ENCODE results near the gene ADCY3. TPM values are rescaled to one million over a fixed set of nuclear protein-coding genes. Genes with fewer than 3 reads are reported as not detected.

ADCY3 gene
- polyA plus RNA-seq, 1 donor (not counting 4 experiments of a cell fraction or from before 2014, with no cell fraction given): 33.2 TPM

DNA sequence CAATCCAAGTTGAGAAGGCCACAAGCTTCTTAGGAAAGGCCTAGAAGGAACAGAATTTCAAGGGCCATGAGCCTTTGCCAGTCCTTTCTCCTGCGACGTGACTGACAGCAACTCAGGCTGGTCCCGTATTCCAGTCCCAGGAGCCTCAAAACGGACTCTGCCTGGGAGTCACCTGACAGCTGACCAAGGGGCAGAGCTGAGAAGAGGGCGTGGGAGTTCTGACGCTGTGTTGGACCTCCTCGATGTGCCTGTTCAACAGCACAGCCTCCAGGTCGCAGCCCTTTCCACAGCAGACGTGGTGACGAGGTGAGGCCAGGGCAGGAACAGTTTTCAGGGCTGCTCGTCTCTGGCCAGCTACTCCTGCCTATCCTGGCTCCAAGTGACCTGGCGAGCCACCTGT, 89.3 kb downstream of the ADCY3 start:
- no peak overlapping the region for H2AFZ ChIP-seq (ENCODE audit: control insufficient read depth, low read length)
- H3K79me2 ChIP-seq (ENCODE audit: control insufficient read depth, insufficient read depth, low read length): no peaks in the 10 kb centered on the region
- DNase-seq (ENCODE audit: low read depth, low spot score): no peak
- H3K9me1 ChIP-seq (ENCODE audit: control insufficient read depth, extremely low read depth, insufficient read depth, low read length): no peaks in the 10 kb centered on the region
- H3K4me1 ChIP-seq (ENCODE audit: control insufficient read depth, extremely low read depth, insufficient read depth, low read length): peaks cover 4% of the 10 kb centered on the region
- FAIRE-seq: no peak
- H3K36me3 ChIP-seq (ENCODE audit: control insufficient read depth in 2 of 2, extremely low read depth in 1 of 2, insufficient read depth in 2 of 2, low read length in 2 of 2): peaks cover 4 to 10% of the 10 kb centered on the region in 2 experiments
- TF ChIP-seq, protein P1, sequence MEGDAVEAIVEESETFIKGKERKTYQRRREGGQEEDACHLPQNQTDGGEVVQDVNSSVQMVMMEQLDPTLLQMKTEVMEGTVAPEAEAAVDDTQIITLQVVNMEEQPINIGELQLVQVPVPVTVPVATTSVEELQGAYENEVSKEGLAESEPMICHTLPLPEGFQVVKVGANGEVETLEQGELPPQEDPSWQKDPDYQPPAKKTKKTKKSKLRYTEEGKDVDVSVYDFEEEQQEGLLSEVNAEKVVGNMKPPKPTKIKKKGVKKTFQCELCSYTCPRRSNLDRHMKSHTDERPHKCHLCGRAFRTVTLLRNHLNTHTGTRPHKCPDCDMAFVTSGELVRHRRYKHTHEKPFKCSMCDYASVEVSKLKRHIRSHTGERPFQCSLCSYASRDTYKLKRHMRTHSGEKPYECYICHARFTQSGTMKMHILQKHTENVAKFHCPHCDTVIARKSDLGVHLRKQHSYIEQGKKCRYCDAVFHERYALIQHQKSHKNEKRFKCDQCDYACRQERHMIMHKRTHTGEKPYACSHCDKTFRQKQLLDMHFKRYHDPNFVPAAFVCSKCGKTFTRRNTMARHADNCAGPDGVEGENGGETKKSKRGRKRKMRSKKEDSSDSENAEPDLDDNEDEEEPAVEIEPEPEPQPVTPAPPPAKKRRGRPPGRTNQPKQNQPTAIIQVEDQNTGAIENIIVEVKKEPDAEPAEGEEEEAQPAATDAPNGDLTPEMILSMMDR (optimal IDR thresholded peaks at IDR 0.05 in 1 of 3, IDR thresholded peaks at IDR 0.05 in 1 of 3, conservative IDR thresholded peaks at IDR 0.05 in 1 of 3; ENCODE audit: extremely low read depth in 1 of 3, insufficient read depth in 2 of 3, low read length in 3 of 3): no peak
- TF ChIP-seq EZH2 (IDR thresholded peaks at IDR 0.05; ENCODE audit: low read length): no peak
- no peak overlapping the region for H3K27ac ChIP-seq (ENCODE audit: control insufficient read depth, insufficient read depth, low read length)
- no peaks in the 10 kb centered on the region for H3K27me3 ChIP-seq (ENCODE audit: control insufficient read depth, extremely low read depth, insufficient read depth, low read length)
- H3K9ac ChIP-seq (ENCODE audit: control insufficient read depth, extremely low read depth, insufficient read depth, low read length): no peak overlapping the region
- H4K20me1 ChIP-seq (ENCODE audit: control insufficient read depth, extremely low read depth, insufficient read depth, low read length): no peaks in the 10 kb centered on the region
- H3K4me2 ChIP-seq (ENCODE audit: control insufficient read depth, extremely low read depth, insufficient read depth, low read depth, low read length): no peak overlapping the region
- H3K4me3 ChIP-seq (ENCODE audit: control insufficient read depth in 2 of 3, extremely low read depth in 1 of 3, insufficient read depth in 2 of 3, low read depth in 1 of 3, low read length in 3 of 3): no peak overlapping the region
- no peaks in the 10 kb centered on the region for H3K9me3 ChIP-seq (ENCODE audit: control insufficient read depth, low read depth, low read length)
- dilution Hi-C loops (cut with MboI; ENCODE audit: extremely low pct_ligation_motif_present, low sequenced_read_pairs): no loop called here

DNA sequence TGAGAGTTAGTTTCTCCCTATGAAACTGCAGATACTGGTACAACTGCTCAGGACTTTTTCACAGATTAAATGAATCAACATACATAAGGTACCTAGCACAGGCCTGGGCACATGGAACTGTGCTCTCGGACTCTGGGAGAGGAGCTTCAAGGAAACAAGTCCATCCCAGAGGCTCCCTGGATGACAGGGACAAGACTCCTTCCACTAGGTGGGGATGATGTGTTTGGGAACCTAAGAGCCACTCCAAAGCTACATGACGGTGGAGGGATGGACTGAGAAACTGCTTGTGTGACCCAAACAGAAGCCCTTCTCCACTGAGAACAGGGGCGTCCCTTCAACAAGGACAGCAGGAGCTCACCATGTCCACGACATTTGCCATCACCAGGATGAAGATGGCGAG, 89.7 kb downstream of the ADCY3 start:
- peaks cover 4% of the 10 kb centered on the region for H3K4me1 ChIP-seq (ENCODE audit: control insufficient read depth, extremely low read depth, insufficient read depth, low read length)
- no peaks in the 10 kb centered on the region for H4K20me1 ChIP-seq (ENCODE audit: control insufficient read depth, extremely low read depth, insufficient read depth, low read length)
- H3K27ac ChIP-seq (ENCODE audit: control insufficient read depth, insufficient read depth, low read length): no peak overlapping the region
- dilution Hi-C loops (cut with MboI; ENCODE audit: extremely low pct_ligation_motif_present, low sequenced_read_pairs): no loop called here
- no peak overlapping the region for H3K4me2 ChIP-seq (ENCODE audit: control insufficient read depth, extremely low read depth, insufficient read depth, low read depth, low read length)
- peaks cover 4 to 10% of the 10 kb centered on the region in 2 experiments for H3K36me3 ChIP-seq (ENCODE audit: control insufficient read depth in 2 of 2, extremely low read depth in 1 of 2, insufficient read depth in 2 of 2, low read length in 2 of 2)
- H2AFZ ChIP-seq (ENCODE audit: control insufficient read depth, low read length): no peak overlapping the region
- no peak overlapping the region for H3K4me3 ChIP-seq (ENCODE audit: control insufficient read depth in 2 of 3, extremely low read depth in 1 of 3, insufficient read depth in 2 of 3, low read depth in 1 of 3, low read length in 3 of 3)
- DNase-seq (ENCODE audit: low read depth, low spot score): no peak
- no peak for FAIRE-seq
- no peaks in the 10 kb centered on the region for H3K9me1 ChIP-seq (ENCODE audit: control insufficient read depth, extremely low read depth, insufficient read depth, low read length)
- H3K9me3 ChIP-seq (ENCODE audit: control insufficient read depth, low read depth, low read length): no peaks in the 10 kb centered on the region
- H3K9ac ChIP-seq (ENCODE audit: control insufficient read depth, extremely low read depth, insufficient read depth, low read length): no peak overlapping the region
- H3K79me2 ChIP-seq (ENCODE audit: control insufficient read depth, insufficient read depth, low read length): no peaks in the 10 kb centered on the region
- H3K27me3 ChIP-seq (ENCODE audit: control insufficient read depth, extremely low read depth, insufficient read depth, low read length): no peaks in the 10 kb centered on the region
- TF ChIP-seq, protein P1 (optimal IDR thresholded peaks at IDR 0.05 in 1 of 3, IDR thresholded peaks at IDR 0.05 in 1 of 3, conservative IDR thresholded peaks at IDR 0.05 in 1 of 3; ENCODE audit: extremely low read depth in 1 of 3, insufficient read depth in 2 of 3, low read length in 3 of 3): peak in 1 of 3 experiments; percentile 12
- no peak for TF ChIP-seq EZH2 (IDR thresholded peaks at IDR 0.05; ENCODE audit: low read length)

All from keratinocyte (primary cell).